GM21786 (cell line): Measurements from ENCODE around the gene CHRNA1.
"Not testable (repeated sequence)": the region's sequence is repeated elsewhere in the genome, so short reads cannot be mapped to it uniquely, and the experiment has no call there.

ENCODE experiments used
- ATAC-seq: cut with Tn5 transposase; IDR thresholded peaks from one replicate; pipeline ENCODE4 v1.9.1; 2021; ENCODE audit not compliant: unreplicated experiment

CHRNA1 gene

GRCh38 chr2:174718591-174718990 lies 45.7 kb downstream of the CHRNA1 start:
- no peak for ATAC-seq

GRCh38 chr2:174717916-174718315 lies 46.4 kb downstream of the CHRNA1 start:
- no peak for ATAC-seq

DNA sequence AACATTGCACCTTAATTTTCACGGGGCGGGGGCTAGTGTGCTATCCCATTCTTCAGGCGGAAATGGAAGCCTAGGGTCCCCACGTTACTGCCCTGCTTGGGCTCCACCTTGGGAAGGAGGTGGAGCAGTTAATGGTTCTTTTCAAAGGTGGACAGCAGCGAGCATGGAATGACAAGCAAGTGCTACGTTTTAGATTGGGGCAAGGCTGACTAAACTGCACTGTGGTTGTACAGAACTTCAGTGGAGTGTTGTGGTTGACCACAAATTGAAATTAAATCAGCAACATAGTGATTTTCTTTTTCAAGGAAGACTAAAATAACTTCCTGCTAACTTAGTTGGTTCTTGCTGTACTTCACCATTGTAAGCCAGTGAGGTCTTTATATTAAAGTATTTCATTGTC lies 47.0 kb downstream of the CHRNA1 start:
- ATAC-seq, result no peak

DNA sequence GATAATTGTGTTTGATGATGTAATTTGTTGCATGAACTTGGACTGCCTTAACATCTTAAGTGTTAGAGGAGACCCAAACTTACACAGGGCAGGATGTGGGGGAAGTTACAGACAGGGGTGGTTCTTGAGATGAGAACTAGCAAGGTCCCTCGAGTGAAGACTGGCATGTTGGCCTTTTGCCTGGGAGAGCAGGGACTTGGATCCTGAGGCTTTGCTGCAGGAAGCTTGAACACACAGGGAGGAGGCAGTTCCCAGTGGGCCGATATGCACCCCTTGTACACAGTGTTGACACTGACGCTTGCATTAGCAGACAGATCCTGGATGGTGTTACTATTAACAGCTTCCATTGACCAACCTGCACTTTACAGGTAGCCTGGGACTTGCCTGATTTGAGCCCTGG lies 47.5 kb downstream of the CHRNA1 start:
- ATAC-seq, result no peak

DNA sequence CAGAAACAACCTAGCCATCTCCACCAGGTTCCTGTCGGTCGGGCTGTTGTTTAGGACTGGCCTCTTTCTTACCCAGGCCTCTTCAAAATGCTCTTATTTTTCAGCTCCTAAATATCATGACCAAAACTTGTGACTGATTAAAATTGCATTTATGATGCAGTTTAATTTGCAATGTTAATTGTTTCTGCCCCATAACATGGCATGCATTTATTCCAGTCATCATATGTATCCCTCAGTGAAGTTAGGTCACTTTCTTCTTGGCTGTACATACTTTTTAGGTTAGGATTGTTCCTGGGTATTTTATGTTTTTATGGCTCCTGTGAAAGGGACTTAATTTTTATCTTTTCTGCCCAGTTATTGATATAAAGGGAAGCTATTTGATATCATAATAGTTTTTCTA lies 50.6 kb downstream of the CHRNA1 start:
- ATAC-seq, result no peak

DNA sequence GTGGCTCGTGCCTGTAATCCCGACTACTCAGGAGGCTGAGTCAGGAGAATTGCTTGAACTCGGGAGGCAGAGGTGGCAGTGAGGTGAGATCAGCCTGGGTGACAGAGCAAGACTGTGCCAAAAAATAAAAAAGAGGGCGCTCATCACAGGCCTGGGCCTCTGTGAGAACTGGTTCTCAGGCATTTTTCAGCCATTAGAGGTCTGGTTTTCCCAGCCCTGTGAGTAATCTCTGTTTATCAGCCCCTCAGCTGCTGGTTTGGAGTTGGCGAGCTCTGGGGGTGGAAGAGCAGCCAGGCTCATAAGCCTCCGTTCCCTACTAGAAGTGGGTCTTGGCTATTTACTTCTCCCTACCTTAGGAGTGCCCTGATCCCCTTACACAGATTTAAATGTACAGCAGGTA lies 53.1 kb downstream of the CHRNA1 start:
- no peak for ATAC-seq

GRCh38 chr2:174709416-174710004 lies 54.8 kb downstream of the CHRNA1 start:
- ATAC-seq, result not testable (repeated sequence)

- no peak for ATAC-seq
Observed at GRCh38 chr2:174708713-174709112, 55.6 kb downstream of the CHRNA1 start.

GRCh38 chr2:174705321-174705720 lies 59.0 kb downstream of the CHRNA1 start:
- no peak for ATAC-seq

- no peak for ATAC-seq
Observed at GRCh38 chr2:174704642-174705041, 59.6 kb downstream of the CHRNA1 start.

GRCh38 chr2:174704061-174704460 lies 60.2 kb downstream of the CHRNA1 start:
- no peak for ATAC-seq

- no peak for ATAC-seq
Observed at GRCh38 chr2:174703430-174703829, 60.8 kb downstream of the CHRNA1 start.

DNA sequence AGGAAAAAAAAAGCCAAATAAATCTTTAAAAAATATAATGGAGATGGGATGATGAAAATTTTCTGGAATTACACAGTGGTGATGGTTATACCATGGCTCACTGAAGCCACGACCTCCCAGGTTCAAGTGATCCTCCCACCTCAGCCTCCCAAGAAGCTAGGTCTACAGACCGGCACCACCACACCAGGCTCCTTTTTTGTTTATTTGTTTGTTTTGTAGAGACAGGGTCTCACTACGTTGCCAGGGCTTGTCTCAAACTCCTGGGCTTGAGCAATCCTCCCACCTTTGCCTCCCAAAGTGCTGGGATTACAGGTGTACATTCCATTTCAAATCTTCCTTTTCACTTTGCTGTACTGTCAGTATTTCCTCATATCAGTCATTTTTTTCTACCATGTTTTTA lies 61.7 kb downstream of the CHRNA1 start:
- no peak for ATAC-seq

GRCh38 chr2:174699993-174700766 lies 64.1 kb downstream of the CHRNA1 start:
- ATAC-seq, result peak; percentile 36
